K562 (cell line): ENCODE measurements around the gene CATSPER1. TPM values are rescaled to one million over a fixed set of nuclear protein-coding genes. Genes with fewer than 3 reads are reported as not detected.
A peak's percentile ranks its signal among the peaks of the same experiment; 100 is the strongest.

Source experiments
- ATAC-seq: fragments of 200-7000 bp; cut with Tn5 transposase; 3 replicates; pipeline ENCODE4 v1.9.1; 2020; ENCODE audit warnings: moderate library complexity
- BruUV-seq: library from RNA; stranded (reverse); fragments of 400-500 nt; replicated peaks from 2 replicates; lab custom pipeline; 2021; lab: Mats Ljungman, UMichigan
- CTCF ChIA-PET: fragments of 300-600 bp; formaldehyde crosslinking; extraction: SDS; loops from one replicate; lab custom pipeline; 2021; ENCODE audit warnings: low intra/inter-chr PET ratio; lab: Yijun Ruan, JAX
- POLR2A ChIA-PET: fragments of 300-600, 350-650 bp; sonication (Branson Sonifier 250); formaldehyde crosslinking; extraction: SDS; loops from one replicate; lab custom pipeline; 2021; ENCODE audit warnings: antibody characterized with exemption, inconsistent platforms; lab: Yijun Ruan, JAX
- DNase-seq, 4 experiments: peaks; one replicate each; pipeline versions ENCODE4 v3.0.0 to v3.0.0-alpha.2; 2011 to 2018; ENCODE audit warnings: low spot score in 3 of 4, mixed read lengths in 3 of 4; ENCODE audit errors: extremely low read depth in 1 of 4
- FAIRE-seq: peaks from 2 replicates; lab custom pipeline; 2011; peaks lifted over from hg19 to GRCh38; lab: Jason Lieb, UNC
- H2AFZ ChIP-seq: 2 replicates; pipeline ENCODE4 v1.6.0; 2011; ENCODE audit warnings: low read depth, low read length, control low read depth, inconsistent platforms
- H3K27ac ChIP-seq: fragments of 200-600 bp; 3 replicates; pipeline ENCODE4 v1.8.0; 2011; ENCODE audit warnings: low read depth, mild to moderate bottlenecking, control low read depth, inconsistent platforms, low read length, moderate library complexity, mixed read lengths; ENCODE audit errors: extremely low read depth
- H3K27me3 ChIP-seq, 2 experiments: fragments of 300-600 bp in 1 of 2; 2 replicates in 1 of 2; 3 replicates in 1 of 2; pipeline versions ENCODE4 v1.6.0 to v1.8.0; 2011; ENCODE audit warnings: inconsistent platforms in 2 of 2, low read length in 2 of 2, mild to moderate bottlenecking in 1 of 2, mixed read lengths in 1 of 2, moderate library complexity in 1 of 2; ENCODE audit not compliant: control insufficient read depth in 2 of 2, insufficient read depth in 2 of 2
- H3K36me3 ChIP-seq: fragments of 300-600 bp; 3 replicates; pipeline ENCODE4 v1.8.0; 2011; ENCODE audit warnings: mild to moderate bottlenecking, low read length, inconsistent platforms; ENCODE audit not compliant: control insufficient read depth, insufficient read depth
- H3K4me1 ChIP-seq, 2 experiments: fragments of 200-600 bp in 1 of 2; replicated peaks in 1 of 2; 2 replicates in 1 of 2; 3 replicates in 1 of 2; pipeline versions ENCODE4 v1.5.1 to v1.8.0; 2011; ENCODE audit warnings: inconsistent platforms in 2 of 2, low read length in 2 of 2, mild to moderate bottlenecking in 1 of 2, mixed read lengths in 1 of 2, moderate library complexity in 1 of 2; ENCODE audit not compliant: control insufficient read depth in 2 of 2, insufficient read depth in 2 of 2
- H3K4me2 ChIP-seq: 2 replicates; pipeline ENCODE4 v1.6.1; 2011; ENCODE audit warnings: low read length, control low read depth, inconsistent platforms, mixed read lengths; ENCODE audit not compliant: insufficient read depth
- H3K4me3 ChIP-seq: fragments of 200-600 bp; sonication (generic), shearing (Covaris generic); 2 replicates; pipeline ENCODE4 v1.5.1; 2016; ENCODE audit warnings: control low read depth, inconsistent platforms
- H3K79me2 ChIP-seq: fragments of 200-600 bp; 3 replicates; pipeline ENCODE4 v1.8.0; 2011; ENCODE audit warnings: low read length, inconsistent platforms; ENCODE audit not compliant: control insufficient read depth, insufficient read depth
- H3K9ac ChIP-seq, 2 experiments: 2 replicates each; pipeline versions ENCODE4 v1.6.0 to v1.6.1; 2011; ENCODE audit warnings: low read depth in 2 of 2, low read length in 2 of 2, control low read depth in 1 of 2, inconsistent platforms in 1 of 2, mild to moderate bottlenecking in 1 of 2, mixed read lengths in 1 of 2; ENCODE audit not compliant: insufficient read depth in 1 of 2
- H3K9me1 ChIP-seq: one replicate; pipeline ENCODE4 v1.6.0; 2011; ENCODE audit warnings: inconsistent platforms, mild to moderate bottlenecking, low read length, moderate library complexity; ENCODE audit not compliant: control insufficient read depth, insufficient read depth
- H3K9me3 ChIP-seq: replicated peaks from 2 replicates; pipeline ENCODE4 v1.5.1; 2011; ENCODE audit warnings: low read depth, low read length, inconsistent platforms; ENCODE audit not compliant: control insufficient read depth, insufficient read depth
- H4K20me1 ChIP-seq: replicated peaks from 2 replicates; pipeline ENCODE4 v1.6.1; 2011; ENCODE audit warnings: low read length, inconsistent platforms, mixed read lengths; ENCODE audit not compliant: control insufficient read depth, insufficient read depth
- CBFA2T2 ChIP-seq: fragments of 450-650 bp; conservative IDR thresholded peaks from 2 replicates; pipeline ENCODE4 v1.6.1; 2017; ENCODE audit warnings: mild to moderate bottlenecking
- E2F6 ChIP-seq, 2 experiments: IDR thresholded peaks; 2 replicates each; pipeline ENCODE4 v1.6.1; 2011; ENCODE audit warnings: borderline replicate concordance in 1 of 2, control low read depth in 1 of 2, low read depth in 1 of 2, low read length in 1 of 2, mild to moderate bottlenecking in 1 of 2, mixed read lengths in 1 of 2, moderate library complexity in 1 of 2; ENCODE audit not compliant: insufficient read depth in 1 of 2, insufficient read length in 1 of 2, poor library complexity in 1 of 2, severe bottlenecking in 1 of 2; ENCODE audit errors: extremely low read depth in 1 of 2
- E2F8 ChIP-seq: fragments of 450-650 bp; IDR thresholded peaks from 2 replicates; pipeline ENCODE4 v1.7.1; 2018; ENCODE audit warnings: mild to moderate bottlenecking, low read depth; ENCODE audit not compliant: partially characterized antibody
- EGR1 ChIP-seq: fragments of 450-650 bp; conservative IDR thresholded peaks from 2 replicates; pipeline ENCODE4 v1.6.1; 2017; ENCODE audit warnings: mild to moderate bottlenecking
- ETV5 ChIP-seq: sonication (generic); formaldehyde crosslinking; IDR thresholded peaks from 2 replicates; pipeline ENCODE4 v1.4.0; 2020; ENCODE audit warnings: low read depth, mild to moderate bottlenecking, missing genetic modification reagents
- MED1 ChIP-seq: sonication (generic); formaldehyde crosslinking; IDR thresholded peaks from 2 replicates; pipeline ENCODE4 v1.8.1; 2023; ENCODE audit warnings: missing genetic modification reagents, borderline replicate concordance
- MIER1 ChIP-seq: fragments of 450-650 bp; IDR thresholded peaks from 2 replicates; pipeline ENCODE4 v1.6.1; 2016; ENCODE audit warnings: antibody characterized with exemption, mild to moderate bottlenecking, low read depth
- RAD21 ChIP-seq, 2 experiments: fragments of 250-450 bp in 1 of 2; fragments of 450-650 bp in 1 of 2; sonication (Bioruptor Pico) in 1 of 2; formaldehyde crosslinking in 1 of 2; IDR thresholded peaks in 1 of 2; conservative IDR thresholded peaks in 1 of 2; 2 replicates each; pipeline versions ENCODE4 v1.4.0 to v1.8.0; 2020 to 2022; ENCODE audit warnings: mild to moderate bottlenecking in 2 of 2, moderate library complexity in 1 of 2
- ZKSCAN1 ChIP-seq: fragments of 150-350 bp; IDR thresholded peaks from 2 replicates; pipeline ENCODE4 v1.6.1; 2016; ENCODE audit warnings: low read depth, low read length
- ZNF140 ChIP-seq: fragments of 250-450 bp; sonication (Bioruptor Pico); IDR thresholded peaks from 2 replicates; pipeline ENCODE4 v1.8.0; 2021; ENCODE audit warnings: moderate library complexity, mild to moderate bottlenecking, inconsistent platforms
- whole genome bisulfite sequencing: fragments of 100-300 bp; shearing (Covaris generic); methylation state at CpG from one replicate; pipeline ENCODE4 v1.1.6; 2016; ENCODE audit warnings: low coverage, mixed read lengths; ENCODE audit not compliant: insufficient coverage; ENCODE audit errors: missing lambda C conversion rate; 5-methylcytosine and 5-hydroxymethylcytosine counted together
- in situ Hi-C: fragments of 300-500 bp; cut with MboI; formaldehyde crosslinking; loops from 4 replicates; pipeline ENCODE4 v1.15.0; 2018; ENCODE audit warnings: inconsistent platforms, mixed read lengths
- intact Hi-C: fragments of 100-400 bp; cut with micrococcal nuclease; formaldehyde crosslinking; loops from 2 replicates; pipeline ENCODE4 v1.14.2; 2022
- polyA plus RNA-seq, 8 experiments: library from polyadenylated mRNA; depleted of rRNA in 4 of 8; stranded (reverse) in 5 of 8; unstranded in 3 of 8; fragments of >200 nt; fragmentation: Nextera tagmentation in 2 of 8; fragmentation: Illumina TruSeq in 1 of 8; extraction: Ambion mirVana in 2 of 8; extraction: Trizol in 1 of 8; gene quantifications; 2 replicates each; pipeline versions ENCODE4 v1.2.1 to v1.2.3, GENCODE V29; 2011 to 2014; ENCODE audit warnings: inconsistent platforms in 1 of 8, missing spikeins in 1 of 8
- total RNA-seq, 7 experiments: library from RNA; depleted of rRNA in 6 of 7; stranded (reverse); fragments of >200 nt in 6 of 7; fragmentation: Illumina TruSeq in 2 of 7; extraction: Trizol in 2 of 7; gene quantifications; 2 replicates each; pipeline versions ENCODE4 v1.2.1 to v1.2.3, GENCODE V29; 2011 to 2021; ENCODE audit warnings: low replicate concordance in 1 of 7

The CATSPER1 gene
- total and polyA plus RNA-seq, 9 of the 15 experiments (the other 6 are each of a cell fraction or from before 2014, with no cell fraction given) = 0.21 to 3.3 (median 0.76) TPM

GRCh38 chr11:66012946-66013761 is 13.1 kb downstream of the CATSPER1 start:
- Histone ChIP-seq H4K20me1 (no peaks in the 10 kb centered on the region), H3K9ac (peak overlapping the region in 1 of 2 experiments; percentile 62; a peak in 1 of 4 replicates), H2AFZ (peak overlapping the region; percentile 23; the same call in 1 of the 2 replicates), H3K27ac (no peak overlapping the region), H3K79me2 (no peaks in the 10 kb centered on the region), H3K27me3 (no peaks in the 10 kb centered on the region), H3K36me3 (no peaks in the 10 kb centered on the region), H3K4me1 (peaks cover 21 to 58% of the 10 kb centered on the region in 2 experiments), H3K9me1 (no peaks in the 10 kb centered on the region), H3K4me3 (no peak overlapping the region), H3K9me3 (no peaks in the 10 kb centered on the region), H3K4me2 (peak overlapping the region; percentile 49)
- ChIA-PET CTCF (interaction anchor here (0.6 kb wide), 1 partner anchor 63 kb away, joined by 3 read pairs; no protein-coding TSS in a partner anchor), POLR2A (interaction anchor here (0.6 to 2.2 kb wide), 8 partner anchors 8 to 407 kb away, joined by 3 to 9 read pairs (median 4); partner anchors contain the start of genes BANF1, CCDC85B and FOSL1)
- DNase-seq (peak; percentile 41 to 68 (median 56)), FAIRE-seq (peak; percentile 85), ATAC-seq (peak; percentile 58)
- 4% methylated on average over 12 of the region's 12 CpGs for WGBS
- no TSS peak for BruUV-seq
- in situ Hi-C loops = no loop called here
- intact Hi-C loops = no loop called here
- peak; percentile 41; the same call in 1 of the 2 replicates for TF ChIP-seq CBFA2T2
- TF ChIP-seq ZNF140 (CRISPR knock-in tag) = no peak
- peak in 1 of 2 experiments; percentile 25 for TF ChIP-seq E2F6 (IDR thresholded peaks at IDR 0.05; ENCODE audit: borderline replicate concordance in 1 of 2, extremely low read depth in 1 of 2, insufficient read depth in 1 of 2, insufficient read length in 1 of 2, low read depth in 1 of 2, low read length in 1 of 2, poor library complexity in 1 of 2, severe bottlenecking in 1 of 2)
- no peak for TF ChIP-seq ZKSCAN1
- TF ChIP-seq ETV5 (CRISPR knock-in tag) = 0 out of 2 replicates have a peak, but pooled peaks have one; percentile 40
- no peak for TF ChIP-seq RAD21 (CRISPR knock-in tag; conservative IDR thresholded peaks at IDR 0.05 in 1 of 2, IDR thresholded peaks at IDR 0.05 in 1 of 2)
- no peak for TF ChIP-seq E2F8
- 0 out of 2 replicates have a peak, but pooled peaks have one; percentile 15 for TF ChIP-seq EGR1
- no peak for TF ChIP-seq MED1 (CRISPR knock-in tag)
- TF ChIP-seq MIER1 = peak; percentile 81; the same call in 1 of the 2 replicates
